ENCODE measurements around the gene LRCH3.
"Not testable (repeated sequence)": the region's sequence is repeated elsewhere in the genome, so short reads cannot be mapped to it uniquely, and the experiment has no call there.

LRCH3 gene

GRCh38 chr3:197881270-197881969 lies 90.4 kb downstream of the LRCH3 start:
- no peak for DNase-seq (ENCODE audit: low read depth)
- H3K4me3 ChIP-seq (ENCODE audit: low read depth, low read length), result no peak overlapping the region
- no peak for TF ChIP-seq CTCF (conservative IDR thresholded peaks at IDR 0.05; ENCODE audit: low read depth, low read length)

GRCh38 chr3:197881970-197882338 lies 90.9 kb downstream of the LRCH3 start:
- DNase-seq (ENCODE audit: low read depth), result no peak
- no peak overlapping the region for H3K4me3 ChIP-seq (ENCODE audit: low read depth, low read length)
- no peak for TF ChIP-seq CTCF (conservative IDR thresholded peaks at IDR 0.05; ENCODE audit: low read depth, low read length)

GRCh38 chr3:197882586-197882985 lies 91.5 kb downstream of the LRCH3 start:
- no peak for DNase-seq (ENCODE audit: low read depth)
- TF ChIP-seq CTCF (conservative IDR thresholded peaks at IDR 0.05; ENCODE audit: low read depth, low read length), result no peak
- no peak overlapping the region for H3K4me3 ChIP-seq (ENCODE audit: low read depth, low read length)

- DNase-seq (ENCODE audit: low read depth), result no peak
- no peak for TF ChIP-seq CTCF (conservative IDR thresholded peaks at IDR 0.05; ENCODE audit: low read depth, low read length)
- H3K4me3 ChIP-seq (ENCODE audit: low read depth, low read length), result no peak overlapping the region
Observed at GRCh38 chr3:197883541-197883940, 92.5 kb downstream of the LRCH3 start.

- not testable (repeated sequence) for DNase-seq (ENCODE audit: low read depth); H3K4me3 ChIP-seq (ENCODE audit: low read depth, low read length)
Observed at GRCh38 chr3:197884330-197884729, 93.3 kb downstream of the LRCH3 start.

GRCh38 chr3:197886052-197886451 lies 95.0 kb downstream of the LRCH3 start:
- H3K4me3 ChIP-seq (ENCODE audit: low read depth, low read length); DNase-seq (ENCODE audit: low read depth): not testable (repeated sequence)

GRCh38 chr3:197887430-197888053 lies 96.5 kb downstream of the LRCH3 start:
- DNase-seq (ENCODE audit: low read depth), result not testable (repeated sequence)

GRCh38 chr3:197888511-197888910 lies 97.5 kb downstream of the LRCH3 start:
- TF ChIP-seq CTCF (conservative IDR thresholded peaks at IDR 0.05; ENCODE audit: low read depth, low read length), result no peak
- no peak overlapping the region for H3K4me3 ChIP-seq (ENCODE audit: low read depth, low read length)
- DNase-seq (ENCODE audit: low read depth), result no peak

More at GRCh38 chr3:197887430-197888053, 96.5 kb downstream of the LRCH3 start:
- not testable (repeated sequence) for H3K4me3 ChIP-seq (ENCODE audit: low read depth, low read length)

Data from choroid plexus epithelial cell (primary cell).